NCI-H1694 treated with DMSO at 0.1 percent for 48 hours (cell line): ENCODE results near the gene NTN1.
"Not testable (repeated sequence)": the region's sequence is repeated elsewhere in the genome, so short reads cannot be mapped to it uniquely, and the experiment has no call there.

Source experiments
- DNase-seq: peaks from one replicate; lab custom pipeline; 2025; lab: John Stamatoyannopoulos, UW

The NTN1 gene

GRCh38 chr17:9021158-9021991 is at the start of gene NTN1:
Gene NTN1, plus strand, starts transcription at chr17:9021510. Its CDS starts 864 bp downstream, at chr17:9022374.
- DNase-seq = peak; percentile 30

- DNase-seq = no peak
These were observed 46.1 kb upstream of the NTN1 start for GRCh38 chr17:8975091-8975725.

- no peak for DNase-seq
These were observed 44.7 kb upstream of the NTN1 start for GRCh38 chr17:8976638-8977037.

DNA sequence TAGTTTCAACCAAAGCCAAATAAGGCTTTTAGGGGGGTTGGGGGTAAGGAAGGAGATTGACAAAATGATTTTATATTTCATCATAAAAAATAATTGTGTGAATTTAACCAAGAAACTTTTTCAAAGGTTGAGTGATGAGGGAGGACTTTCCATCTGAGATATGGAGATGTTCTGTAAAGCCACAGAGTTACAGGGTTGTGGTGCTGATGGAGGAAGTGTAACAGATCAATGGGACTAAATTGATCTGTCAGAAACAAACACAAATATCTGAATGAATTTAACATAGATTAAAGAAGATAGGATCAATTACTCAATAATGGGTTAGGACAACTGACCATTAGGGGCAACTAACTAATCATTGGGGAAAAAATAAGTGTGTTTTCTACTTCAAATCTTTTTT is 41.6 kb upstream of the NTN1 start:
- no peak for DNase-seq

DNA sequence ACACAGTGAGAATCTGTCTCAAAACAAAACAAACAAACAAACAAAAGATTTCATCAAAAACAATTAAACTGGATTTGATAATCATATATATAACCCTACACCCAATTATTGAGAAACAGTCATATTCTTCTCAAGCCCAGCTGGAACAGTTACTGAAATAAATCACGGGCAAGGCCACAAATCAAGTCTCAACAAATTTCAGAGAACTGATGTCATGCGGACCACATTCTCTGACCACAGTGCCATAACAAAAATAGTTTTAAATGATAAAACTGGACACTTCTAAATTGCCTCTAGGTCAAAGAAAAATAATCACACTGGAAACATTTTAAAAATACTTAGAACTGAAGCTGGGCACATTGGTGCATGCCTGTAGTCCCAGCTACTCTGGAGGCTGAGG is 39.9 kb upstream of the NTN1 start:
- DNase-seq = no peak

DNA sequence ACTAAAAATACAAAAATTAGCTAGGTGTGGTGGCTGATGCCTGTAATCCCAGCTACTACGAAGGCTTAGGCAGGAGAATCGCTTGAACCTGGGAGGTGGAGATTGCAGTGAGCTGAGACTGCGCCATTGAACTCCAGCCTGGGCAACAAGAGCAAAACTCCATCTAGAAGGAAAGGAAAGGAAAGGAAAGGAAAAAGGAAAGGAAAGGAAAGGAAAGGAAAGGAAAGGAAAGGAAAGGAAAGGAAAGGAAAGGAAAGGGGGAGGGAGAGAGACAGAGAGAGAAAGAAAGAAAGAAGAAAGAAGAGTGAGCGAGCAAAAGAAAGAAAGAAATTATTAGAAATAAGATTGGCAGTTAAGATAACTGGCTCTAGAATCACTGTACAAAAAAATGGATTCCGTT is 37.1 kb upstream of the NTN1 start:
- not testable (repeated sequence) for DNase-seq

DNA sequence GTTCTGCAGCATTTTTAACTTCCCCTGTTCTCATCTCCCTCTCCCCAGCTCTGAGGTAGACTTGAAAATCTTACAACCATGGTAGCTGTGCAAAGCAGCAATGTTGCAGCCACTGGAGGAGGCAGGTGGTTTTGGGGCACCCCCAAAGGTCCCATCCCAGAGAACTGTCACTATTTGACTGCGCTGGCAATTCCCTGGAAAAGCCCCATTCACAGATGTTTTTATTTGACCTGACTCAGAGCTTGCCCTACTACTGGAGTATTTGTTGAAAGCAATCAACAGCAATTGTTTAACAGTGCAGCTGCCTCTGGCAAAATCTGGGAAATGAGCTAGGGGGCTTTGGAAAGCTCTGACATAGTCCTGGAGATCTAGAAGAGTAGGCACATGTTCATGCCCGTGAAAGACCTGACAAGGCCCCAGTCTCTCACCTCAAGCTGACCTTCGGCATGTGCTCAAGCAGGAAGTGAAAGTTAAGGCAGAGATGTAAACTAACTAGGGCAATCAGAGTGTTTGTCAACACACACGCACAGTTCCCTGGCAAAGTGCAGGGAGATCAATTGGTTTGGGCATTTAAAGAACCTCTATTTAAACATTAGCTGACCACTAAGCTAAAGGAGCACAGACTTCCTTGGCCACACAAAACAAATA is 36.1 kb upstream of the NTN1 start:
- no peak for DNase-seq

DNA sequence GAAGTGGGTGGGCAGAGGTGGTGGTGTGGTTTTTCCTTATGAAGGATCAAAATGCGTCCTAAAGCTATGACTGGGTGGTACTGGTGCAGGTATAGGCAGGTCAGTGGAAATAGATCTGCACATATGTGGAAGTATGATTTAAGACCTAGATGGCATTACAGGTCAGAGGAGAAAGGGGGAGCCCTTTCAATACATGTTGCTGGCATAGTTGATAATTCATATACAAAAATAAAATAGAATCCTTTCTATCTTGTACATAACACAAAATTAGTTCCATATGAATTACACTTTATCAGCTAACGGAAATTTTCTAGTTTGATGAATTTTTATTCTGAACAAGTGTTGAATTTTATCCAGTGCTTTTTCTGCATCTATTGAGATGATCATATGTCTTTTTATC is 35.0 kb upstream of the NTN1 start:
- no peak for DNase-seq

DNA sequence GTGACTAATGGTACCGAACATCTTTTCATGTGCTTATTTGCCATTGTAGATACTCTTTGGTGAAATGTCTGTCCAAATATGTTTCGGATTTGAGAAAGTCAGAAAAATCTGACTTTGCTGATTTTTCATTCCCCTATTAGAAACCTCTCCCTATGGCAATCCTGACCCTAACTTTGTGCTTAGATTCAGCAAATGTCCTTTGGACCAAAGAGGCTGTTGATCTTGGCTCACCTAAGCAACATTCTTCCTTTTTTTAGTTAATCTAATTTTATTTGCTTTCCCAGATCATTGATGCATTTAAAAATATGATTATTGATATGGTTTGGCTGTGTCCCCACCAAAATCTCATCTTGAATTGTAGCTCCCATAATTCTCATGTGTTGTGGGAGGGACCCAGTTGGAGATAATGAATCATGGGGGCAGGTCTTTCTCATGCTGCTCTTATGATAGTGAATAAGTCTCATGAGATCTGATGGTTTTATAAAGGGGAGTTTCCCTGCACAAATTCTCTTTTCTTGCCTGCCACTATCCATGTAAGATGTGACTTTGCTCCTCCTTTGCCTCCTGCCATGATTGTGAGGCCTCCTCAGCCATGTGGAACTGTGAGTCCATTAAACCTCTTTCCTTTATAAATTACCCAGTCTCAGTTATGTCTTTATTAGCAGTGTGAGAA is 32.9 kb upstream of the NTN1 start:
- DNase-seq = not testable (repeated sequence)

- peak; percentile 62 for DNase-seq
These were observed 29.6 kb upstream of the NTN1 start for GRCh38 chr17:8991514-8992285.

DNA sequence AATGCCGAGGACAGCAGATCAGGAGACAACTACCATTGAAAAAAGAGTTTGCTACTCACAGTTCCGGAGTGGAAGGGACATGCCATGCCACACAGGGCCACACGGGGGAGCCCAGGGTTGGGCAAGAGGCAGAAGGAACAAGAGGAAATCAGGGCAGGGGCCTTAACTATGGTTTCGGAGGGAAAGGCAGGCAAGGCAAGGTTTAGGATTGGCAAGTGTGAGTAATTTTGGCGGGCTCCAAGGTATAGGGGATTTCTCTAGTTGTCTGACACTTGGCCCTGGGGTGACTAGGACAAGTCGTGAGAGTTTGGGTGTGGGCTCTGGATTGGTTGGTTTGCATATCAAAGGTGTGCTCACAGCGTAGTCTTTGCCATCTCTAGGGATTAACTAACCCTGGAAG is 27.0 kb upstream of the NTN1 start:
- peak; percentile 50 for DNase-seq

- DNase-seq = no peak
These were observed 25.6 kb upstream of the NTN1 start for GRCh38 chr17:8995711-8996110.

GRCh38 chr17:8997994-8998628 is 23.2 kb upstream of the NTN1 start:
- DNase-seq = peak; percentile 49

DNA sequence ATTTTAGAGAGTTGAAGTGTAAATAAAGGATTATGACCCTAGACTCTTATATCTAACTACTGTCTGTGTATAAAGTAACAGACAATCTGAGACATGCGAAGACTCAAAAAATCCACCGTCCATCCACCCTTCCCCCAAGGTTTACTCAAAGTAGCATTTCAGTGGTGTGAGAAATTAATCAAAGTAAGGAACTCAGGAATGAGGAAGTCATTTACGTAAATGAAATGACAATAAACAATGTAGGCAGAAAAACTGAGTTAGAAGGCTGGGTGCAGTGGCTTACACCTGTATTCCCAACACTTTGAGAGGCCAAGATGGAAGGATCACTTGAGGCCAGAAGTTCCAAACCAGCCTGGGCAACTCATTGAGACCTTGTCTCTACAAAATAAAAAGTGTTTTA is 19.8 kb upstream of the NTN1 start:
- DNase-seq = no peak

- DNase-seq = no peak
These were observed 19.1 kb upstream of the NTN1 start for GRCh38 chr17:9002227-9002605.

GRCh38 chr17:9002606-9003354 is 18.5 kb upstream of the NTN1 start:
- no peak for DNase-seq

DNA sequence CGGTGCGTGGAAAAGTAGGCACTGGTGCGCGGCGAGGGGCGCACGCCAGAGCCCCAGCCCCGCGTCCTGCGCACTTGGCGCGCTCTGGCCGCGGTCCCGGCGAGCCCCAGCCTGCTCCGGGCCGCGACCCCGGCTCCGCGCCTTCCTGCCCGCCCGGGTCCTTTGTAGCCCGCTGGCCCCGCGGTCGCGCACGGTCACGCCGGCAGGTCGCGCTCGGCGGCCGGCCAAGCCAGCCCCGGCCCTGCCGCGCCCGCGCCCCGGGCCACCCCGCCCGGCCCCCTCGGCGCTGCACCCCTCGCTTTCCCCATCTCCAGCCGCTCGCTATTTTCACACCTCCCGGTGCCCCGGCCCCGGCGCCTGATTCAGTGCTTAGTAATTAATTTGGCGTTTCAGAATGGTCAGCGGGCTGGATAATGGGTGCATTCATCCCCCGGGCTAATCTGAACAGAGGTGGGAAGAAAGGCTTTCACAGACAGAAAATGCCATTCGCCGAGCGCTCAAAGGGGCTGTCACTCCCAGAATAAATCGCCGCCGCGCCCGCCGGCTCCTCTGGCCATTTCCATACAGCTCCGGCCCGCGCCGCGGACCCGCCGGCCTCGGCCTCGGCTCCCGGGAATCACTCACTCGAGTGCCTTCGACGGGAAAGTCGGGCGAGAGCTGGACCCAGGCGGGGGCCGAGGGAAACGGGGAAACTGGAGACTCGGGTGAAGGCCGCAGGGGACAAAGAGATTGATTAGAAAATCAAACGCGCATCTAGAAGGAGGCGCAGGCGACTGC is 17.8 kb upstream of the NTN1 start:
- DNase-seq = no peak

- DNase-seq = no peak
These were observed 17.0 kb upstream of the NTN1 start for GRCh38 chr17:9004132-9004960.

DNA sequence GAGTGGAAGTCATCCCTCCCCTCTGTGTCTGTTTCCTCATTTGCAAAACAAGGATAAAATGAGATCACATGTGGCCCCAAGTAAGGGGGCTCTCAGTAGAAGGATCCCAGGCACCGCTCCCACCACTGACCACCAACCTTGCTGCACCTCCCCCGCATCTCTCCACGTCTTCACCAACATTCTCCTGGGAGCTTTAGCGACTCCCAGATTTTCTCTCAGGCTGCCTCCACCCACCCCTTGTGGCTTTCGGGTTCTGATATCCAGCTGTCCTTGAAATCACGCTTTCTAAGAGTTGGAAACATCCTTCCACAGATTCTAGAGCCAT is 16.4 kb upstream of the NTN1 start:
- DNase-seq = no peak
